Measurements from ENCODE around the gene BCOR. TPM values are rescaled to one million over a fixed set of nuclear protein-coding genes. Genes with fewer than 3 reads are reported as not detected.
A peak's percentile ranks its signal among the peaks of the same experiment; 100 is the strongest.

The BCOR gene
- total and polyA plus RNA-seq, 7 donors, result 6.4 to 24.3 (median 18.3) TPM

- peak overlapping the region; percentile 78 for H3K4me3 ChIP-seq
- no peak for TF ChIP-seq CTCF (IDR thresholded peaks at IDR 0.05)
- H3K4me1 ChIP-seq, result peaks cover 10% of the 10 kb centered on the region
- intact Hi-C loops (cut with DNase I), result loop anchor here in 1 of 2 donors (2.0 kb wide), 1 partner anchor 56 kb away; no protein-coding TSS in a partner anchor
- peak overlapping the region; percentile 91 for H3K27ac ChIP-seq
- H3K9me3 ChIP-seq, result no peaks in the 10 kb centered on the region
- H3K27me3 ChIP-seq (ENCODE audit: insufficient read depth in 3 of 3, low read length in 2 of 3), result peaks cover 0 to 88% (median 0%) of the 10 kb centered on the region in 3 donors
- WGBS, 3 donors, result 0 to 4% (median 1%) methylated on average over 2 to 32 of the region's 42 CpGs
- DNase-seq (no peak), ATAC-seq (peak in 1 of 4 donors; percentile 24)
- H3K36me3 ChIP-seq (ENCODE audit: insufficient read depth in 1 of 2, low read depth in 1 of 2), result no peaks in the 10 kb centered on the region
Observed at GRCh38 chrX:40097141-40097503, 636 bp downstream of the BCOR start.

GRCh38 chrX:40096395-40097091 lies 1.2 kb downstream of the BCOR start:
- 0 to 3% (median 0%) methylated on average over 9 to 66 of the region's 66 CpGs for WGBS, 3 donors
- Histone ChIP-seq H3K27me3 (ENCODE audit: insufficient read depth in 3 of 3, low read length in 2 of 3) (peaks cover 0 to 88% (median 0%) of the 10 kb centered on the region in 3 donors), H3K4me3 (peak overlapping the region; percentile 78), H3K9me3 (no peaks in the 10 kb centered on the region), H3K36me3 (ENCODE audit: insufficient read depth in 1 of 2, low read depth in 1 of 2) (no peaks in the 10 kb centered on the region), H3K4me1 (peaks cover 10% of the 10 kb centered on the region), H3K27ac (peak overlapping the region; percentile 91)
- intact Hi-C loops (cut with DNase I), result loop anchor here in 1 of 2 donors (1.0 to 2.0 kb wide), 2 partner anchors 56 to 83 kb away; no protein-coding TSS in a partner anchor
- DNase-seq (peak; percentile 45 to 67), ATAC-seq (peak in 3 of 4 donors; percentile 27 to 42 (median 29))
- TF ChIP-seq CTCF (IDR thresholded peaks at IDR 0.05), result no peak

DNA sequence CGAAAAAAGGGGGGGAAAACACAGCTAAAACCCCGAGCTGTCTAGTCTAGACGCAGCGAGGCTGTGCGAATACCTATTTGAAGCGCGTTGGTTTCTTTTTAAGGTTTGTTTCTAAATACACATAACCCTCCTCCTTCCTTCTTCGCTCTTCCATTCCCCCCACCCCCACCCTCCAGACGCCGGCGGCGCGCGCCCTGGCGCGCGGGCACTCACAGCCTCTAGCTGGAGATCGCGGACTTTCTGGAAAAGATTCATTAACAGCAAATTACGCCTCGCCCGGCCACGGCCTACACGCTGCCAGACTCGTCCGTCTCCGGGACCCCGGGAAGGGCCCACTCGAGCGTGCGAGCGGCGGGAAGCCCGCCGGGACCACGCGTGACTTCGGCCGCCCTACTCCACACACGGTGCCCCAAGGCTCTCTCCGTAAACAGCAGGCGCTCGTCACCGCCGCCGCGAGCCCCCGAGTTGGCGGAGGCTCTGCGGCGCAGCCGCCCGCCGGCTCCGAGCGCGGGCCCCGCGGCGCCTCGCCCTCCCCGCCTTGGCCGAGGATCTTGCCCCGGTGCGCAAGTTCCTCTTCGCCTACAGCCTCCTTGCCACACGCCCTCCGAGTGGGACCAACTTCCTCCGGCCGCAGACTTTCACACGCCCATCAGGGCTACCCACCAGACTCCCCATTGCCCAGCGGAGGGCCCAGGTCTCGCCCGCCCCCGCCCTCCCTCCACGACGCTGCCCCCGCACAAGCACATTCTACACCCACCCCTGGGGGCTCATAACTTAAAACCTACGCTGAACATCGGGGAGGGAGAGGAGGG lies 2.0 kb downstream of the BCOR start:
- intact Hi-C loops (cut with DNase I), result loop anchor here in 1 of 2 donors (1.0 to 2.0 kb wide), 2 partner anchors 57 to 82 kb away; no protein-coding TSS in a partner anchor
- Histone ChIP-seq H3K4me3 (peak overlapping the region; percentile 78), H3K27ac (peak overlapping the region; percentile 91), H3K36me3 (ENCODE audit: insufficient read depth in 1 of 2, low read depth in 1 of 2) (no peaks in the 10 kb centered on the region), H3K4me1 (peaks cover 16% of the 10 kb centered on the region), H3K9me3 (no peaks in the 10 kb centered on the region), H3K27me3 (ENCODE audit: insufficient read depth in 3 of 3, low read length in 2 of 3) (peaks cover 0 to 88% (median 0%) of the 10 kb centered on the region in 3 donors)
- no peak for TF ChIP-seq CTCF (IDR thresholded peaks at IDR 0.05)
- ATAC-seq (peak in 2 of 4 donors; percentile 11 to 22), DNase-seq (no peak)
- WGBS, 3 donors, result 0 to 6% (median 0%) methylated on average over 41 to 80 of the region's 80 CpGs

GRCh38 chrX:40094900-40095582 lies 2.7 kb downstream of the BCOR start:
- no peak for TF ChIP-seq CTCF (IDR thresholded peaks at IDR 0.05)
- intact Hi-C loops (cut with DNase I), result loop anchor here in 1 of 2 donors (5.0 kb wide), 1 partner anchor 57 kb away; no protein-coding TSS in a partner anchor
- Histone ChIP-seq H3K27me3 (ENCODE audit: insufficient read depth in 3 of 3, low read length in 2 of 3) (peaks cover 0 to 91% (median 0%) of the 10 kb centered on the region in 3 donors), H3K27ac (peak overlapping the region; percentile 91), H3K4me1 (peaks cover 20% of the 10 kb centered on the region), H3K9me3 (no peaks in the 10 kb centered on the region), H3K36me3 (ENCODE audit: insufficient read depth in 1 of 2, low read depth in 1 of 2) (no peaks in the 10 kb centered on the region), H3K4me3 (peak overlapping the region; percentile 78)
- 2 to 6% (median 2%) methylated on average over 24 to 33 of the region's 33 CpGs for WGBS, 3 donors
- DNase-seq (no peak), ATAC-seq (no peak)

Measured in psoas muscle (tissue), 8 donors.